Measurements from ENCODE around the gene SULT2B1.
"Not testable (repeated sequence)": the region's sequence is repeated elsewhere in the genome, so short reads cannot be mapped to it uniquely, and the experiment has no call there.

GRCh38 chr19:48519426-48519825 is 32.5 kb upstream of the SULT2B1 start:
- TF ChIP-seq POLR2A (IDR thresholded peaks at IDR 0.05; ENCODE audit: low read depth, low read length); POLR2AphosphoS5 (IDR thresholded peaks at IDR 0.05; ENCODE audit: low read depth, low read length); TAF1 (IDR thresholded peaks at IDR 0.05; ENCODE audit: borderline replicate concordance, low read depth, low read length): not testable (repeated sequence)
